ENCODE measurements around the gene PRKCZ. TPM values are rescaled to one million over a fixed set of nuclear protein-coding genes. Genes with fewer than 3 reads are reported as not detected.

PRKCZ gene
- total RNA-seq, 4 donors from 2014 or later: 0.29 to 8.8 (median 3.9) TPM

DNA sequence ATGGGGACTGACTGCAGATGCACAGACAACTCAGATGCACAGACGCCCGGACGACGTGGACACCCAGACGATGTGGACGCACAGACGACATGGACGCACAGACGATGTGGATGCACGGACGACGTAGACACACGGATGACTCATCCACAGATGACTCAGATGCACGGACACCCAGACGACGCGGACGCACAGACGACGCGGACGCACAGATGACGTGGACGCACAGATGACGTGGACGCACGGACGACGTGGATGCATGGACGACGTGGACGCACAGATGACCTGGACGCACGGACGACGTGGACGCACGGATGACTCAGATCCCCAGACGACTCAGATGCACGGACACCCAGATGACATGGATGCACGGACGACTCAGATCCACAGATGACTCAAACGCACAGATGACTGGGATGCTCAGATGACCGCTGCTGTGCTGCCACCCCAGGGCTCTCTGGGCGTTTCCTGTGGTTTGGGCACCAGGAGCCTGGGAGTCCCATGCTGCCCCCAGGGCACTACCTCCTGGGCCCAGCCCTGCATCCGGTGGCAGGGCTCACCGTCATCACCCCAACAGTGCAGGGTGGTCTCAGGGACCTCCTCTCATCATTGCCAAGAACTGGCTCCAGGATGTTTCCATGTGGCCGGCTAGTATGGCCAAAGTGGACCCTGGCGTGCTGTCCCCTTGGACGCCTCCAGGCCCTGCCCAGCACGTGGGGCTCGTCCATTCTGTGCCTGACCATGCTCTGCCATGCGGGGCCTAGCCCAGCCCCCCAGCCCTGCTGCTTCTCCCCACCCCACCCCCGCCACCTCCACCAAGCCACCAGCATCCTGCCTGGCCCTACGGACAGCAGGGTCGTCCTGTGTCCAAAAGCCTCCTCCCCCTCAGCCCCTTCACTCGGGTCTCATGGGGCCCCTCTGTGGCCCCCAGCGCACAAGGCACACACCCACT is 130.4 kb downstream of the PRKCZ start:
- Histone ChIP-seq H3K27ac (no peak overlapping the region), H3K9me3 (no peaks in the 10 kb centered on the region), H3K27me3 (no peaks in the 10 kb centered on the region), H3K36me3 (no peaks in the 10 kb centered on the region), H3K4me1 (no peaks in the 10 kb centered on the region), H3K4me3 (no peak overlapping the region)
- no peak for DNase-seq
- TF ChIP-seq POLR2A (IDR thresholded peaks at IDR 0.05) (no peak), CTCF (IDR thresholded peaks at IDR 0.05) (no peak)
- intact Hi-C loops (cut with DNase I; ENCODE audit: low total_unique reads): no loop called here

DNA sequence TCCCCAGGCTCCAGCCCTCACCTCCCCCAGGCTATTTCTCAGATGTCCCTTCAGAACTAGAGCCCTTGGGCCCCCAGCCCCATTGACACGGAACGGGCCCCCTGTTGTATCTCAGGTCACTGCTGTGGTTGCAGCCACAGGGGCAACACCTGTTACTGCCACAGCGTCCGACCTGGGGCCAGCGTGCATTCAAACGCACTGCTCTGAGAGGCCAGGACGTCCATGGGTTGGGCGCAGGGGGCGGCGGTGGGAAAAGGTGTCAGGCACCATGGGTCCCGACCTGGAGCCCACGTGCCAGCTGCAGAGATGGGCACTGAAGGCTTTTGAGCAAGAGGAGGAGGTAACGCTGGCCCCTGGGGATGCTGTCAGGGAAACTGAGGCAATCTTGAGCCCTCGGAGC is 131.1 kb downstream of the PRKCZ start:
- Histone ChIP-seq H3K9me3 (no peaks in the 10 kb centered on the region), H3K36me3 (no peaks in the 10 kb centered on the region), H3K4me3 (no peak overlapping the region), H3K4me1 (no peaks in the 10 kb centered on the region), H3K27ac (no peak overlapping the region), H3K27me3 (no peaks in the 10 kb centered on the region)
- intact Hi-C loops (cut with DNase I; ENCODE audit: low total_unique reads): no loop called here
- no peak for DNase-seq
- no peak for TF ChIP-seq POLR2A (IDR thresholded peaks at IDR 0.05)
- TF ChIP-seq CTCF (IDR thresholded peaks at IDR 0.05): no peak

DNA sequence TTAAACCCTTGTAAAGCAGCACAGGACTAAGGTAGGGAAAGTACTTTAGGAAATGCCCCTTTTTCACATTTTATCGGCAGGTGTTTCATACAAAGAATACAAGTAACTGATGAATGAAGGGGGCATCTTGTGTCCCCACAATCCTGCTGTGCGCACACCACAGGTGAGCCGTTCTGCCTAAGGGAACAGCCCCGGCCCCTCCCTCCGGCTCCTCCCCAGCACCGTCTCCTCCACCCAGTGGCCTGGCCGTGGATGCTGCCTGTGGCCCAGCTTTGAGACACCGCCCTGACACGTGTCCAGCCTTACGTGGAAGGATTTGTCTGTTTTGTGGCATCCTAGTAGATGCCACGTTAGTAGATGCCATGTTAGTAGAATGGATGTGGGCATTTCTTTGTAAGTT is 131.5 kb downstream of the PRKCZ start:
- intact Hi-C loops (cut with DNase I; ENCODE audit: low total_unique reads): no loop called here
- Histone ChIP-seq H3K36me3 (no peaks in the 10 kb centered on the region), H3K4me3 (no peak overlapping the region), H3K27ac (no peak overlapping the region), H3K9me3 (no peaks in the 10 kb centered on the region), H3K27me3 (no peaks in the 10 kb centered on the region), H3K4me1 (no peaks in the 10 kb centered on the region)
- TF ChIP-seq CTCF (IDR thresholded peaks at IDR 0.05): no peak
- no peak for TF ChIP-seq POLR2A (IDR thresholded peaks at IDR 0.05)
- DNase-seq: no peak

DNA sequence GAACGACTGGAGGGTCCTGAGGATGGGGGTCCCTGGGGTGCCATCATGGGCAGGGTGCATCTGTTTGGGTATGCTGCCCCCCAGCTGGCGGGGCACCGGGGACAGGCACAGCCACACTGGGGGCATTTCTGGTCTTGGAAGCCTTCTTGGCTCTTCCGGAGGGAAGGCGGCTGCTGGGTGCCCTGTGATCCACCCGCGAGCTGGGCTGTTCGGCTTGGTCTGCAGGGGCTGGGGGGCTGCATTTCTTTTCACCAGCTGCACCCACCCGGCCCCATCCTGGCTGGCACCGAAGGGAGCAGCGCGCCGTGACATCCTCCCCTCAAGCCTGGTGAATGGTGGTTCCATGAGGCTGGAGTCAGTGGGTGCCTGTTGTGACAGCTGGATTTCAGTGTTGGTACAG is 132.2 kb downstream of the PRKCZ start:
- Histone ChIP-seq H3K4me1 (no peaks in the 10 kb centered on the region), H3K9me3 (no peaks in the 10 kb centered on the region), H3K27me3 (no peaks in the 10 kb centered on the region), H3K36me3 (no peaks in the 10 kb centered on the region), H3K27ac (no peak overlapping the region), H3K4me3 (no peak overlapping the region)
- intact Hi-C loops (cut with DNase I; ENCODE audit: low total_unique reads): no loop called here
- TF ChIP-seq CTCF (IDR thresholded peaks at IDR 0.05) (no peak), POLR2A (IDR thresholded peaks at IDR 0.05) (no peak)
- no peak for DNase-seq

DNA sequence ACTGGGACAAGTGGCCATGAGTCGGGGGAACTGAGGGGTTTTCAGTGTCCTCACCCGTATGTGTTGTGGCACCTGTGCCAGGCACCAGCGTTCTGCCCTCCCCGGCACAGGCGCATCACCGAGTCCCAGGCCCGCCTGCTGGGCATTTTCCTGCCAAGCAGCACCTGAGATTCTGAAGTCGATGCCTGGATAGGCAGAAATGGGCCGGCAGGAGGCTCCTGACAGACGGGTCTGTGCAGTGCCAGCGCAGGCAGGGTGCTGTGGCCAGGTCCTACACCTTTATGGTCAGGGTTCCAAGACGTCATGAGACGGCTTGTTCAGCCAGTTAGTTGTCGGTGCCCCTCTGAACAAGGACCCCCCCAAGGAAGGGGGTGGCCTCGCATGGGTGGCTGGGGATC is 133.7 kb downstream of the PRKCZ start:
- Histone ChIP-seq H3K36me3 (no peaks in the 10 kb centered on the region), H3K27ac (no peak overlapping the region), H3K4me1 (no peaks in the 10 kb centered on the region), H3K9me3 (no peaks in the 10 kb centered on the region), H3K4me3 (no peak overlapping the region), H3K27me3 (no peaks in the 10 kb centered on the region)
- intact Hi-C loops (cut with DNase I; ENCODE audit: low total_unique reads): no loop called here
- TF ChIP-seq POLR2A (IDR thresholded peaks at IDR 0.05) (no peak), CTCF (IDR thresholded peaks at IDR 0.05) (no peak)
- no peak for DNase-seq

Measured in uterus (tissue), 4 donors.